Cortex of kidney (tissue), 1 donor: ENCODE results near the gene TMEM123.
"Not testable (repeated sequence)": the region's sequence is repeated elsewhere in the genome, so short reads cannot be mapped to it uniquely, and the experiment has no call there.

ENCODE experiments used
- DNase-seq: peaks from one replicate; lab custom pipeline; 2025; lab: John Stamatoyannopoulos, UW

TMEM123 gene

GRCh38 chr11:102449651-102450570, 2.7 kb downstream of the TMEM123 start:
- DNase-seq, result no peak

DNA sequence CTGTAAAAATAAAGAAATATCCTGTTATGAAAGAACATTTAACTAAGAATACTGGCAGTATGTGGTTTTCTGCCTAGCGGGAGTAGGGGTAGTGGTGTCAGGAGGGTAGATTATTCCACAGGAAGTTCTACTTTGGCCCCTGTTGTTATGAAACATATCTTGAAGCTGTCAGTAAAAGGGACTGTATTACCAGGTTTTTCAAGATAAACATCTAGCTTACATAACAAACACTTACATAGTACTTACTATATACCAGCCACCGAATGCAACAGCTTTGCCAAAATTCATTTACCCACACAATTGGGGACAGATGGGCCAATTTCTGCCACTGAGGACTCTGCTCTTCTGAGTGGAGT, 3.7 kb downstream of the TMEM123 start:
- no peak for DNase-seq

DNA sequence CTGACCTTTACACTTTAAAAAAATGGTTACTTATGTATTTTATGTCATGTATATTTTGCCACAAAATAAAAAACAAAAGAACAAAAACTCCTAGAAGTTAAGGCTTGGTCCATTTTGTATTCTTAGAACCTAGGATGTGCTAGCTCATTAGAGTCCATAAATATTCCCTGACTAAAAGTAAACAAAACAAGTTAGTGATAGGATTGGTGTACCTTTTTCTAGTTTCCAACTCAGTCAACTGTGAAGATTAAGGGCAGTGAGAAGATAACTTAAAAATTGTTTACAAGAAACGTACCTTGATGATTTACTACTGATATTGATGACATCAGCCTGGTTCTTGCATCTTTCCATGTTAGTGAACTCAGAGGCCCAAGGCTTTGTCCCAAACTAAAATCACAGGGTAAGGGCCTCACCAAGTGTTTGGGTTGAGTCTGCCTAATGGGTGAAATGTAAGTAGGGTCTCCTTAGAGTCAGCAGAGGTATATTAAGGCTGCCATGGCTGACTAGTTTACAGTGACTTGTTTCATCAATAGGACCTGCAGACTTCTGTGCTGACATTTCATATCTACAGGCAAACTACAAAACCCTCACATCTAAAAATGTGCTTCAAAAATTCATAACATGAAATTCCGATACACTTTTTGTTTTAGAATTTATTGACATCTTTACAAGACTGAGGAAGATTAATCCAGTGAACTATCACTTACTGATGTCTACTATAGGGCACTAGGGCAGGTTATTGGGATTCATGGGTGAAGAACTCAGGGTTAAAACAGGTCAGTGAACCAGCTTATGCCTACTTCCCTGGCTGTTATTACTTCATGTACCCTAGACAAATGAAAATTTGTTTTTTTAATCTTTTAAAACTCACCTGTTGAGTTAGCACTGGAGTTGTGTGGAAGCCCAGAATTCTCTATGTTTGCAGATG, 4.4 kb downstream of the TMEM123 start:
- DNase-seq, result no peak

DNA sequence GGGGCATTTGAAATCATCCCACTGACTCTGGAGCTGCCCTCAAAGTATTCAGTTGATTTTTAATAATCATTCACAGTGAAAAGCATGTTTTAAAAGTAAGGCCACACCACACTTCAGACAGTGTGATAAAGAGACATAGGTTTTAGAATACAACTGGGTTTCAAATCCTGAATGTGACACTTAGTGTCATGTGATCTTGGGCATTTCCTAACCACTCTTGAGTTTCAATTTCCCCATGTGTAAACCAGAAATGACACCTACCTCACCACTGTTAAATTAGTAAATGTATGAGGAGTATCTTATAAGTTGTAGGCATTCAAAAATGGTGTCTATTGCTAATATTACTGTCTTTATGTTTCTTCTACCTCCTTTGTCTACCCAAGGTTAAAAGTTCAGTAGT, 5.4 kb downstream of the TMEM123 start:
- DNase-seq, result no peak

GRCh38 chr11:102446606-102447005, 6.0 kb downstream of the TMEM123 start:
- DNase-seq, result no peak

- not testable (repeated sequence) for DNase-seq
Measured at GRCh38 chr11:102444693-102445092, 7.9 kb downstream of the TMEM123 start.

DNA sequence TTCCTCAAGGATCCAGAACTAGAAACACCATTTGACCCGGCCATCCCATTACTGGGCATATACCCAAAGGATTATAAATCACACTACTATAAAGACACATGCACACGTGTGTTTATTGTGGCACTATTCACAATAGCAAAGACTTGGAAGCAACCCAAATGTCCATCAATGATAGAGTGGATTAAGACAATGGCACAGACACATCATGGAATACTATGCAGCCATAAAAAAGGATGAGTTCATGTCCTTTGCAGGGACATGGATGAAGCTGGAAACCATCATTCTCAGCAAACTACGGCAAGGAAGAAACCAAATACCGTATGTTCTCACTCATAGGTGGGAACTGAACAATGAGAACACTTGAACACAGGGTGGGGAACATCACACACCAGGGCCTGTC, 8.4 kb downstream of the TMEM123 start:
- DNase-seq, result not testable (repeated sequence)

DNA sequence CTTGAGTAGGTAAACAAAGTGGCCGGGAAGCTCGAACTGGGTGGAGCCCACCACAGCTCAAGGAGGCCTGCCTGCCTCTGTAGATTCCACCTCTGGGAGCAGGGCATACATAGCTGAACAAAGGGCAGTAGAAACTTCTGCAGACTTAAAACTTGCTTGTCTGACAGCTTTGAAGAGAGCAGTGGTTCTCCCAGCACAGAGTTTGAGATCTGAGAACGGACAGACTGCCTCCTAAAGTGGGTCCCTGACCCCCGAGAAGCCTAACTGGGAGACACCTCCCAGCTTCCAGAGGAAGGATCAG, 13.6 kb downstream of the TMEM123 start:
- not testable (repeated sequence) for DNase-seq

DNA sequence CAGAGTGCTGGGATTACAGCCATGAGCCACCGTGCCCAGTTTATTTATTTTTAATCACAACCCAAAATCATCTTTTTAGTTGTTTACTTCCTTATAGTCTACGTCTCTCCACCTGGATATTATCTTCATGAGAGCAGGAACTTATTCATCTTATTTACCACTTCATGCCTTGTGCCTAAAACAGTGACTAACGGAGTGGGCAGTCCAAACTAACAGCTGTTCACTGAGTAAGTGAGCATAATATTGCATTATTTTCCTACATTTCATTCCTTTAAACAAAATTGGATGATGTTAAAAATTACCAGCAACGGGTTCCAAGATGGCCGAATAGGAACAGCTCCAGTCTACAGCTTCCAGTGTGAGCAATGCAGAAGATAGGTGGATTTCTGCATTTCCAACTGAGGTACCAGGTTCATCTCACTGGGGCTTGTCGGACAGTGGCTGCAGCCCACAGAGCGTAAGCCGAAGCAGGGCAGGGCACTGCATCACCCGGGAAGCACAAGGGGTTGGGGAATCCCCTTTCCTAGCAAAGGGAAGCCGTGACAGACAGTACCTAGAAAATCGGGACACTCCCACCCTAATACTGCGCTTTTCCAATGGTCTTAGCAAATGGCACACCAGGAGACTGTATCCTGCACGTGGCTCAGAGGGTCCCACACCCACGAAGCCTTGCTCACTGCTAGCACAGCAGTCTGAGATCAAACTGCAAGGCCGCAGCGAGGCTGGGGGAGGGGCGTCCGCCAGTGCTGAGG, 14.1 kb downstream of the TMEM123 start:
- no peak for DNase-seq

GRCh38 chr11:102437727-102438126, 14.8 kb downstream of the TMEM123 start:
- DNase-seq, result no peak

DNA sequence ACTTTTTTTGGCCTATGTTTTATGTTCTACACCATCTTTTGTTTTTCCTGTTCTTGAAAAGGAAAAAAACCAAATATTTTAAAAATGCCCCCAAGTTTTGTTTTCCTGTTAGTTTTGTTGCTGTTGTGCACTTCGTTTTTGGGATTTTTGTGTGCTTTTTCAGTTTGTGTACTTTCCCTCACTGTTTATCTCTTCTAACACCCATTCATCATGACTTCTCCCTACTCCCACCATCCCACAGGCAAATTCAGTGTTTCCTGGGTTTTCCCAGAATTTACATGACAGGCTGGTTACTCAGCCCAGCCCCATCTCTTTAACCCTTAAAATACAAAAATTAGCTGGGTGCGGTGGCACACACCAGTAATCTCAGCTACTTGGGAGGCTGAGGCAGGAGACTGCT, 15.6 kb downstream of the TMEM123 start:
- DNase-seq, result no peak

GRCh38 chr11:102436561-102436960, 16.0 kb downstream of the TMEM123 start:
- no peak for DNase-seq

- no peak for DNase-seq
Measured at GRCh38 chr11:102435688-102436087, 16.9 kb downstream of the TMEM123 start.

DNA sequence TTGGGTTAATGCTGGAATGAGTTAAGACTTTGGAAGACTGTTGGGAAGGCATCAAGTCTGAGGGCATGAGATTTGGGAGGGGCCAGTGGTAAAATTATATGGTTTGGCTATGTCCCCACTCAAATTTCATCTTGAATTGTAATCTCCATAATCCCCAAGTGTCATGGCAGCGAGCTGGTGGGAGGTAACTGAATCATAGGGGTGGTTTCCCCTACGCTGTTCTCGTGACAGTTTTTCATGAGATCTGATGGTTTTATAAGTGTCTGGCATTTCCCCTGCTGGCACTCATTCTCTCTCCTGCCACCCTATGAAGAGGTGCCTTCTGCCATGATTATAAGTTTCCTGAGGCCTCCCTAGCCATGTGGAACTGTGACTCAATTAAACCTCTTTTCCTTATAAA, 19.0 kb downstream of the TMEM123 start:
- DNase-seq, result not testable (repeated sequence)

DNA sequence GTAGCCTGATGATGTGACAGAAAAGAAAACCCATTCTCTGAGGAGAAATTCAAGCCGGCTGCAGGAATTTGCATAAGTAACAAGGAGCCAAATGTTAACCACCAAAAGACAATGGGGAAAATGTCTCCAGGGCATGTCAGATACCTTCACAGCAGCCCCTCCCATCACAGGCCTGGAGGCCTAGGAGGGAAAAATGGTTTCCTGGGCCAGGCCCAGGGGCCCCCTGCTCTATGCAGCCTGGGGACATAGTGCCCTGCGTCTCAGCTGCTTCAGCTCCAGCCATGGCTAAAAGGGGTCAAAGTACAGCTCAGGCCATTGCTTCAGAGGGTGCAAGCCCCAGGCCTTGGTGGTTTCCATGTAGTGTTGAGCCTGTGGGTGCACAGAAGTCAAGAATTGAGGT, 20.0 kb downstream of the TMEM123 start:
- not testable (repeated sequence) for DNase-seq

DNA sequence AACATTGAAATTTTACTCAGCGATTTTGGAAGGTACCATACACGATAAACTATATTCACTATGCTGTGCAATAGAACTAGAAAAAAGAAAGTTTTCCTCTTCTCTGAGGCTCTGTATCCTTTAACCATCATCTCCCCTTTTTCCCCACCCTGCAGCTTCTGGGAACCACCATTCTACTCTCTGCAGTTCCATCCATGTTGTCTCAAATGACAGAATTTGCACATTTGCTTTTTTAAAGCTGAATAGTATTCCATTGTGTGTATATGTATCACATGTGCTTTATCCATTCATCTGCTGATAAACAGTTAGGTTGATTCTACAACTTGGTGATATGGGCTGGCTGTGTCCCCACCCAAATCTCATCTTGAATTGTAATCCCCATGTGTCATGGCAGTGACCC, 21.2 kb downstream of the TMEM123 start:
- no peak for DNase-seq

DNA sequence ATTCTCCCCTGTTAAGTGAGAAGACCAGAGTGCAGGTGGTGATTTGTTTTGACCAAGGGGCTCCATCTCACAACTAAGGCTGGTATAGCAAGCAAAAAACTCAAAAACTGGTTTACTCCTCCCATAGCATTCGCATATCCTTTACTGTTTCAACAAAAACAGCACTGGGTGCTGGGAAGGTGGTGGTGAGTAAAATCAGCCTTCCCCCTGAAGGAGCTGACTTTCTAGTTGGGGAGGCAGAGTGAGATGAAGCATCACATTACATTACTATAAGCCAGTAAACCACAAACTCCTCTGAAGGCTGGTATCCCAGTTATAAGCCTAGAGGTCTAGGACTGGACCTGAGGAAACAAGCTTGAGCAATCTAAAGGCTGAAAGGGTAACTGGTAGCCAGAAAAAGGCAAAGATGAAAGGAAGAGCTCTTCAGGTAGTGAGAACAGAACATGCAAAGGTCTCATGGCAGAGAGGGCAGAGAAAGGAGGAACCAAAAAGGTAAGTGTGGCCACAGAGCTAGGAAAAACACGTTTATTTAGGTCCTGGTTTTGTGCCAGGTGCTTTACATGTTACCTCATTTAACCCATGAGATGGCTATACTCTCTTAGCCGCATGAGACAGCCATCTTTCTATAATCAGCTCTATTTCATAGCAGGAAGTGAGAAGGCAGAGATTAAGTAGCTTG, 22.3 kb downstream of the TMEM123 start:
- no peak for DNase-seq

DNA sequence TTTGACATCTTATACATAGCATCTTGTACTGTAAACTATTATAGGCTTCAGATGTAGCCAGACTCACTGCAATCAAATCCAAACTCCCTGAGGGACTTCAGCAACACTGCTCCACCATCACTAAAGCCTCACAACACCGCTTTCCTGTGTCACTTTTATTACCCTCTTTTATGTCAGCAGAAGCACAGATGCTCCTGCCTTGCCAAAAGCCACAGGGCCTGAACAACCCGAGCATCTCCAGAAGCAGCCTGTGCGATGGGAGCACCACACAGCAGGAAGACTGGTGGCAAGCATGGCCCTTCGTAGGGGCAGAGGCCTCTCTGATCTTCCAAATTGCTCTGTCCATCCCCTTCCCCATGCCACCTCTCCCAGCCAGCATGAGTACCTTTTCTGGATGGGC, 22.9 kb downstream of the TMEM123 start:
- DNase-seq, result no peak

- DNase-seq, result no peak
Measured at GRCh38 chr11:102429226-102429625, 23.3 kb downstream of the TMEM123 start.

DNA sequence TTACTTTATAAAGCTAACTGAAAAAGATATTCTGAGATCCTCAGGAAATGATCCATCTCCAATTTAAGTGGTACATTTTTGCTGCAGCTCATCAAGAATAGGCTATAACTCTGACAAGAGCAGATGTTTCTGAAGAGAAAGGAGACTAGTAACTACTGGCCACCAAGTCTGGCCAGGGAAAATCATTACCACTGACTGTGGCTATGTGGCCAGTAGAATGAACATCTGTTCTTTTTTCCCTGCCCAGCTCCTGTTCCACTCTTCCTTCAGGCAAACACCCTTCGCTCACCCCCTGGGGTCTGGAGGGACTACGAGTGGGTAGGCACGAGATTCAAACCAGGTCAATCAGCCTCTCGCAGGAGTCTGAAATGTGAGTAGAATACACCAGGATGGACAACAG, 23.9 kb downstream of the TMEM123 start:
- no peak for DNase-seq

DNA sequence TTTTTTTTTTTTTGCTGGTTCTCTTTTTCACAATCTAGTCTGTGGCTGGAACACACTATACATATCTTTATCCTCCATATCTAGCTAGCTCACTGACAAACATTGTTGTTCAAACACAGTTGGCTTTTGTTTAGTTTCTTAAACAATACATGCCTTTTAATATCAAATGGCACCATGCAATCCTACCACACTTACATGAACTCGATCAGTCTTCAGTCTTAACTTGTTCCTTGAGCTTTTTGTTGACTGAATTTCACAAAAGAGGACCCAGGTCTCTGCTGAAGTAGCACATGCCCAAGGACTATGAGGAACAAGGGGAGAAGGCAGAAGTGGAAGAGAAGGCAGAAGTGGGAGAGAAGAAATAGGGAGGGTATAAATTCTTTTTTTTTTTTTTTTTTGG, 25.5 kb downstream of the TMEM123 start:
- no peak for DNase-seq

- no peak for DNase-seq
Measured at GRCh38 chr11:102426570-102426969, 26.0 kb downstream of the TMEM123 start.
